ENCODE measurements around the gene FCN1. TPM values are rescaled to one million over a fixed set of nuclear protein-coding genes. Genes with fewer than 3 reads are reported as not detected.

The FCN1 gene
- total and polyA plus RNA-seq, 9 of the 15 experiments (the other 6 are each of a cell fraction or from before 2014, with no cell fraction given), result not detected

- TF ChIP-seq MGA (IDR thresholded peaks at IDR 0.05), result no peak
- no peak for TF ChIP-seq ARID3B (CRISPR knock-in tag; IDR thresholded peaks at IDR 0.05; ENCODE audit: borderline replicate concordance)
- TF ChIP-seq PCBP2 (IDR thresholded peaks at IDR 0.05; ENCODE audit: low read depth, low read length, poor library complexity, severe bottlenecking), result no peak
Measured at GRCh38 chr9:134892820-134893420, 24.8 kb downstream of the FCN1 start (continued).
